Measurements from ENCODE around the gene LRP1B.

GRCh38 chr2:141709756-141710155 is 421.1 kb downstream of the LRP1B start:
- no peak for TF ChIP-seq FOXJ3 (CRISPR knock-in tag; IDR thresholded peaks at IDR 0.05; ENCODE audit: borderline replicate concordance)
- TF ChIP-seq, protein P1, sequence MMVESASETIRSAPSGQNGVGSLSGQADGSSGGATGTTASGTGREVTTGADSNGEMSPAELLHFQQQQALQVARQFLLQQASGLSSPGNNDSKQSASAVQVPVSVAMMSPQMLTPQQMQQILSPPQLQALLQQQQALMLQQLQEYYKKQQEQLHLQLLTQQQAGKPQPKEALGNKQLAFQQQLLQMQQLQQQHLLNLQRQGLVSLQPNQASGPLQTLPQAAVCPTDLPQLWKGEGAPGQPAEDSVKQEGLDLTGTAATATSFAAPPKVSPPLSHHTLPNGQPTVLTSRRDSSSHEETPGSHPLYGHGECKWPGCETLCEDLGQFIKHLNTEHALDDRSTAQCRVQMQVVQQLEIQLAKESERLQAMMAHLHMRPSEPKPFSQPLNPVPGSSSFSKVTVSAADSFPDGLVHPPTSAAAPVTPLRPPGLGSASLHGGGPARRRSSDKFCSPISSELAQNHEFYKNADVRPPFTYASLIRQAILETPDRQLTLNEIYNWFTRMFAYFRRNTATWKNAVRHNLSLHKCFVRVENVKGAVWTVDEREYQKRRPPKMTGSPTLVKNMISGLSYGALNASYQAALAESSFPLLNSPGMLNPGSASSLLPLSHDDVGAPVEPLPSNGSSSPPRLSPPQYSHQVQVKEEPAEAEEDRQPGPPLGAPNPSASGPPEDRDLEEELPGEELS (CRISPR knock-in tag; IDR thresholded peaks at IDR 0.05): no peak
- no peak for TF ChIP-seq TCF7 (CRISPR knock-in tag; IDR thresholded peaks at IDR 0.05; ENCODE audit: low read depth)
- TF ChIP-seq, protein P2, sequence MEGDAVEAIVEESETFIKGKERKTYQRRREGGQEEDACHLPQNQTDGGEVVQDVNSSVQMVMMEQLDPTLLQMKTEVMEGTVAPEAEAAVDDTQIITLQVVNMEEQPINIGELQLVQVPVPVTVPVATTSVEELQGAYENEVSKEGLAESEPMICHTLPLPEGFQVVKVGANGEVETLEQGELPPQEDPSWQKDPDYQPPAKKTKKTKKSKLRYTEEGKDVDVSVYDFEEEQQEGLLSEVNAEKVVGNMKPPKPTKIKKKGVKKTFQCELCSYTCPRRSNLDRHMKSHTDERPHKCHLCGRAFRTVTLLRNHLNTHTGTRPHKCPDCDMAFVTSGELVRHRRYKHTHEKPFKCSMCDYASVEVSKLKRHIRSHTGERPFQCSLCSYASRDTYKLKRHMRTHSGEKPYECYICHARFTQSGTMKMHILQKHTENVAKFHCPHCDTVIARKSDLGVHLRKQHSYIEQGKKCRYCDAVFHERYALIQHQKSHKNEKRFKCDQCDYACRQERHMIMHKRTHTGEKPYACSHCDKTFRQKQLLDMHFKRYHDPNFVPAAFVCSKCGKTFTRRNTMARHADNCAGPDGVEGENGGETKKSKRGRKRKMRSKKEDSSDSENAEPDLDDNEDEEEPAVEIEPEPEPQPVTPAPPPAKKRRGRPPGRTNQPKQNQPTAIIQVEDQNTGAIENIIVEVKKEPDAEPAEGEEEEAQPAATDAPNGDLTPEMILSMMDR (IDR thresholded peaks at IDR 0.05): no peak
- TF ChIP-seq RELA (CRISPR knock-in tag; IDR thresholded peaks at IDR 0.05; ENCODE audit: borderline replicate concordance): no peak
- TF ChIP-seq ZNF512 (CRISPR knock-in tag; IDR thresholded peaks at IDR 0.05; ENCODE audit: borderline replicate concordance): no peak
- TF ChIP-seq FOXK1 (CRISPR knock-in tag; IDR thresholded peaks at IDR 0.05): no peak
- no peak for TF ChIP-seq MYBL2 (CRISPR knock-in tag; IDR thresholded peaks at IDR 0.05)
- no peak for TF ChIP-seq ETV6 (CRISPR knock-in tag; IDR thresholded peaks at IDR 0.05)
- no peak for TF ChIP-seq NFYB (CRISPR knock-in tag; conservative IDR thresholded peaks at IDR 0.05; ENCODE audit: low read depth)
- TF ChIP-seq JUN (CRISPR knock-in tag; IDR thresholded peaks at IDR 0.05): no peak
- TF ChIP-seq ZNF396 (CRISPR knock-in tag; IDR thresholded peaks at IDR 0.05; ENCODE audit: borderline replicate concordance): no peak

All from WTC11 (cell line).